Skeletal muscle tissue (tissue), 1 donor: ENCODE data around the gene ZFP1. TPM values are rescaled to one million over a fixed set of nuclear protein-coding genes. Genes with fewer than 3 reads are reported as not detected.

Experiments
- total RNA-seq: library from RNA; depleted of rRNA; stranded (reverse); fragments of >200 nt; gene quantifications from one replicate; pipeline ENCODE4 v1.2.3, GENCODE V29; 2014

The ZFP1 gene
- total RNA-seq, 1 donor from 2014 or later: 12.5 TPM

Other genes starting within 250 kb of the ZFP1 start
- gene WDR59, start 163.4 kb upstream of the ZFP1 start, total RNA-seq: 16.7 TPM
- 7.8 TPM for gene ZNRF1, start 149.5 kb upstream of the ZFP1 start, total RNA-seq
- 6.3 TPM for gene LDHD, start 31.7 kb upstream of the ZFP1 start, total RNA-seq
- not detected for gene CTRB2, start 58.6 kb downstream of the ZFP1 start, total RNA-seq
- not detected for gene CTRB1, start 70.5 kb downstream of the ZFP1 start, total RNA-seq
- 19.3 TPM for gene BCAR1, start 103.1 kb downstream of the ZFP1 start, total RNA-seq